ENCODE data around the gene PGGT1B.

DNA sequence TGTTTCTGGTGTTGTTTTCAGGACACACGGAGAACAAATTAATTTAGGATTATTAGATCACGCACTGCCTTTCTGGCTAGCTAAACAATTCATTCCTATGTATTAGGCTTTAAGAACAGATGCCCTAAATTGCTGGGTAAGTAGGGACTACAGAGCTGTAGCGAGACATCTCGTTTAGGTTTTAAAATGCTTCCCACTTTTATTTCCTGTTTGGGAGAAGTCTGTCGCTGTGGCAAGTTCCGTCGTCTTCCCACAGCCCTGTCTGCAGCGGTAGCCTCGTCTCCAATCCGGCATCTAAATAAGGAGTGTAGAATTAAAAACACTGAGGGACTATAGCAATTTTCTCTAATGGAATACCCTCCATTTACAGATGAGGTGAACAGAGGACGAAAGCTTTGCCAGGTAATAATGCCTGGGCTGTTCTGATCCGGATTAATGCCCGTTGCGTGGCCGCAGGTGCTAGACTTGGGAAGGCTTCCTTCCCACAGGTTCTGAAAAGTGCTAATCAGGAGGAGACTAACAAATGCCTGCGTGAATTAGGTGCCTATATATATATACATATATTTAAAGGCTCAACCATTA lies 91.7 kb downstream of the PGGT1B start:
- TF ChIP-seq EP300 (IDR thresholded peaks at IDR 0.05) (no peak), POLR2A (IDR thresholded peaks at IDR 0.05) (no peak)

Measured in ovary (tissue), 1 donor.